ENCODE results near the gene PPP3CA. TPM values are rescaled to one million over a fixed set of nuclear protein-coding genes. Genes with fewer than 3 reads are reported as not detected.
"Not testable (repeated sequence)": the region's sequence is repeated elsewhere in the genome, so short reads cannot be mapped to it uniquely, and the experiment has no call there.

Gene PPP3CA
- total RNA-seq, 2 experiments from 2014 or later: 31.1 to 33.4 TPM

GRCh38 chr4:101198682-101199339, 148.5 kb downstream of the PPP3CA start:
- H3K27me3 Mint-ChIP-seq: no peaks in the 10 kb centered on the region

GRCh38 chr4:101197350-101197749, 150.0 kb downstream of the PPP3CA start:
- no peak overlapping the region for H3K27ac Mint-ChIP-seq
- no peaks in the 10 kb centered on the region for H3K9me3 Mint-ChIP-seq
- no peaks in the 10 kb centered on the region for H3K27me3 Mint-ChIP-seq
- H3K36me3 Mint-ChIP-seq: peaks cover 13% of the 10 kb centered on the region
- DNase-seq: no peak
- no peak overlapping the region for H3K4me3 Mint-ChIP-seq
- POLR2A ChIA-PET: no interaction called here
- ATAC-seq (ENCODE audit: low read depth): no peak
- peaks cover 26% of the 10 kb centered on the region for H3K4me1 Mint-ChIP-seq

More at GRCh38 chr4:101198682-101199339, 148.5 kb downstream of the PPP3CA start:
- Mint-ChIP-seq H3K4me1 (peaks cover 23% of the 10 kb centered on the region), H3K9me3 (no peaks in the 10 kb centered on the region), H3K27ac (no peak overlapping the region), H3K4me3 (no peak overlapping the region), H3K36me3 (peaks cover 12% of the 10 kb centered on the region)
- ATAC-seq (ENCODE audit: low read depth): no peak
- POLR2A ChIA-PET: no interaction called here
- DNase-seq: no peak

GRCh38 chr4:101192244-101192643, 155.1 kb downstream of the PPP3CA start:
- no peaks in the 10 kb centered on the region for H3K27me3 Mint-ChIP-seq
- H3K27ac Mint-ChIP-seq: no peak overlapping the region
- POLR2A ChIA-PET: no interaction called here

GRCh38 chr4:101191302-101192098, 155.8 kb downstream of the PPP3CA start:
- DNase-seq (no peak), ATAC-seq (ENCODE audit: low read depth) (no peak)
- H3K4me3 Mint-ChIP-seq: no peak overlapping the region
- no peaks in the 10 kb centered on the region for H3K9me3 Mint-ChIP-seq
- no peak overlapping the region for H3K27ac Mint-ChIP-seq
- POLR2A ChIA-PET: no interaction called here
- H3K36me3 Mint-ChIP-seq: peaks cover 14% of the 10 kb centered on the region
- no peaks in the 10 kb centered on the region for H3K27me3 Mint-ChIP-seq
- peaks cover 12% of the 10 kb centered on the region for H3K4me1 Mint-ChIP-seq

More at GRCh38 chr4:101192244-101192643, 155.1 kb downstream of the PPP3CA start:
- peaks cover 18% of the 10 kb centered on the region for H3K4me1 Mint-ChIP-seq
- H3K9me3 Mint-ChIP-seq: no peaks in the 10 kb centered on the region
- H3K4me3 Mint-ChIP-seq: no peak overlapping the region
- peaks cover 14% of the 10 kb centered on the region for H3K36me3 Mint-ChIP-seq
- no peak for ATAC-seq (ENCODE audit: low read depth)
- no peak for DNase-seq

- H3K36me3 Mint-ChIP-seq: peaks cover 12% of the 10 kb centered on the region
- DNase-seq (no peak), ATAC-seq (ENCODE audit: low read depth) (no peak)
- peaks cover 12% of the 10 kb centered on the region for H3K4me1 Mint-ChIP-seq
- POLR2A ChIA-PET: no interaction called here
- no peaks in the 10 kb centered on the region for H3K9me3 Mint-ChIP-seq
- no peak overlapping the region for H3K4me3 Mint-ChIP-seq
- no peak overlapping the region for H3K27ac Mint-ChIP-seq
- no peaks in the 10 kb centered on the region for H3K27me3 Mint-ChIP-seq
These were observed 156.6 kb downstream of the PPP3CA start for GRCh38 chr4:101190751-101191150.

- Mint-ChIP-seq H3K4me1 (peaks cover 13% of the 10 kb centered on the region), H3K36me3 (peaks cover 8% of the 10 kb centered on the region), H3K27me3 (no peaks in the 10 kb centered on the region), H3K9me3 (no peaks in the 10 kb centered on the region), H3K4me3 (no peak overlapping the region), H3K27ac (no peak overlapping the region)
- DNase-seq (no peak), ATAC-seq (ENCODE audit: low read depth) (no peak)
- POLR2A ChIA-PET: no interaction called here
These were observed 158.4 kb downstream of the PPP3CA start for GRCh38 chr4:101188906-101189305.

- ATAC-seq (ENCODE audit: low read depth) (no peak), DNase-seq (no peak)
- Mint-ChIP-seq H3K9me3 (no peaks in the 10 kb centered on the region), H3K4me1 (peaks cover 15% of the 10 kb centered on the region), H3K4me3 (no peak overlapping the region), H3K27ac (no peak overlapping the region), H3K27me3 (no peaks in the 10 kb centered on the region), H3K36me3 (peaks cover 10% of the 10 kb centered on the region)
- POLR2A ChIA-PET: no interaction called here
These were observed 159.5 kb downstream of the PPP3CA start for GRCh38 chr4:101187841-101188240.

GRCh38 chr4:101186567-101187184, 160.7 kb downstream of the PPP3CA start:
- POLR2A ChIA-PET: no interaction called here
- H3K4me3 Mint-ChIP-seq: no peak overlapping the region
- ATAC-seq (ENCODE audit: low read depth): no peak
- H3K4me1 Mint-ChIP-seq: peaks cover 8% of the 10 kb centered on the region
- no peaks in the 10 kb centered on the region for H3K27me3 Mint-ChIP-seq
- peaks cover 14% of the 10 kb centered on the region for H3K36me3 Mint-ChIP-seq
- no peak overlapping the region for H3K27ac Mint-ChIP-seq
- no peak for DNase-seq
- H3K9me3 Mint-ChIP-seq: no peaks in the 10 kb centered on the region

- no peak for ATAC-seq (ENCODE audit: low read depth)
- no peaks in the 10 kb centered on the region for H3K27me3 Mint-ChIP-seq
- H3K36me3 Mint-ChIP-seq: peaks cover 14% of the 10 kb centered on the region
- H3K4me1 Mint-ChIP-seq: peaks cover 8% of the 10 kb centered on the region
- peaks cover 1% of the 10 kb centered on the region for H3K9me3 Mint-ChIP-seq
- POLR2A ChIA-PET: no interaction called here
- H3K4me3 Mint-ChIP-seq: no peak overlapping the region
- H3K27ac Mint-ChIP-seq: no peak overlapping the region
- no peak for DNase-seq
These were observed 162.7 kb downstream of the PPP3CA start for GRCh38 chr4:101184668-101185067.

- Mint-ChIP-seq H3K36me3 (peaks cover 14% of the 10 kb centered on the region), H3K9me3 (peaks cover 1% of the 10 kb centered on the region), H3K4me3 (no peak overlapping the region), H3K27ac (no peak overlapping the region), H3K4me1 (peaks cover 7% of the 10 kb centered on the region), H3K27me3 (no peaks in the 10 kb centered on the region)
- DNase-seq: no peak
- POLR2A ChIA-PET: no interaction called here
- no peak for ATAC-seq (ENCODE audit: low read depth)
These were observed 163.5 kb downstream of the PPP3CA start for GRCh38 chr4:101183666-101184373.

- Mint-ChIP-seq H3K9me3 (peaks cover 1% of the 10 kb centered on the region), H3K4me1 (peaks cover 7% of the 10 kb centered on the region), H3K4me3 (no peak overlapping the region), H3K27me3 (no peaks in the 10 kb centered on the region), H3K36me3 (peaks cover 16% of the 10 kb centered on the region), H3K27ac (no peak overlapping the region)
- DNase-seq (no peak), ATAC-seq (ENCODE audit: low read depth) (no peak)
- POLR2A ChIA-PET: no interaction called here
These were observed 164.1 kb downstream of the PPP3CA start for GRCh38 chr4:101183221-101183620.

GRCh38 chr4:101182688-101183087, 164.6 kb downstream of the PPP3CA start:
- H3K27ac Mint-ChIP-seq; H3K4me1 Mint-ChIP-seq; DNase-seq; H3K4me3 Mint-ChIP-seq; H3K9me3 Mint-ChIP-seq; ATAC-seq (ENCODE audit: low read depth); POLR2A ChIA-PET; H3K27me3 Mint-ChIP-seq: not testable (repeated sequence)
- H3K36me3 Mint-ChIP-seq: peaks cover 16% of the 10 kb centered on the region

GRCh38 chr4:101178731-101179130, 168.6 kb downstream of the PPP3CA start:
- no peak for DNase-seq
- Mint-ChIP-seq H3K36me3 (peaks cover 13% of the 10 kb centered on the region), H3K27ac (no peak overlapping the region), H3K4me1 (peaks cover 8% of the 10 kb centered on the region), H3K9me3 (peaks cover 1% of the 10 kb centered on the region), H3K27me3 (no peaks in the 10 kb centered on the region), H3K4me3 (no peak overlapping the region)
- POLR2A ChIA-PET: no interaction called here
- no peak for ATAC-seq (ENCODE audit: low read depth)

Data from activated naive CD8-positive, alpha-beta T cell treated with anti-CD3 and anti-CD28 coated beads, Interleukin-2, amount 10 ng/mL, durations not matched to agents 7 days and 5 days (primary cell).